SK-N-SH (cell line): Measurements from ENCODE around the gene FAHD2A. TPM values are rescaled to one million over a fixed set of nuclear protein-coding genes. Genes with fewer than 3 reads are reported as not detected.

Experiments
- CTCF ChIA-PET: fragments of 300-600, 350-600 bp; formaldehyde crosslinking; extraction: SDS; loops from one replicate; lab custom pipeline; 2021; lab: Yijun Ruan, JAX
- POLR2A ChIA-PET: fragments of 350-600 bp; sonication (Branson Sonifier 250); formaldehyde crosslinking; extraction: SDS; loops from one replicate; lab custom pipeline; 2020; ENCODE audit warnings: antibody characterized with exemption, inconsistent platforms; lab: Yijun Ruan, JAX
- DNase-seq: peaks from one replicate; pipeline ENCODE4 v3.0.0; 2012
- H2AFZ ChIP-seq: fragments of 200-600 bp; sonication (generic); 2 replicates; pipeline ENCODE4 v1.8.1; 2016; ENCODE audit warnings: antibody characterized with exemption, mild to moderate bottlenecking, low read depth
- H3F3A ChIP-seq: fragments of 200-600 bp; sonication (generic); replicated peaks from 2 replicates; pipeline ENCODE3; 2016; ENCODE audit warnings: antibody characterized with exemption, mild to moderate bottlenecking; ENCODE audit not compliant: insufficient read depth
- H3K27ac ChIP-seq, 2 experiments: fragments of 200-500 bp in 1 of 2; fragments of 200-600 bp in 1 of 2; sonication (Bioruptor generic) in 1 of 2; sonication (generic), shearing (Covaris generic) in 1 of 2; 2 replicates each; pipeline versions ENCODE4 v1.5.1 to v1.6.1; 2014 to 2016; ENCODE audit warnings: low read depth in 2 of 2, inconsistent platforms in 1 of 2, low read length in 1 of 2, mild to moderate bottlenecking in 1 of 2, mixed read lengths in 1 of 2
- H3K27me3 ChIP-seq: fragments of 200-600 bp; sonication (generic), shearing (Covaris generic); 2 replicates; pipeline ENCODE4 v1.6.1; 2016; ENCODE audit warnings: mixed run types; ENCODE audit not compliant: insufficient read depth
- H3K36me3 ChIP-seq, 2 experiments: fragments of 200-500 bp in 1 of 2; fragments of 200-600 bp in 1 of 2; sonication (Bioruptor generic) in 1 of 2; sonication (generic) in 1 of 2; replicated peaks in 1 of 2; 2 replicates each; pipeline versions ENCODE3 to v1.5.1; 2014 to 2016; ENCODE audit warnings: low read length in 1 of 2, mild to moderate bottlenecking in 1 of 2; ENCODE audit not compliant: insufficient read depth in 2 of 2, control insufficient read depth in 1 of 2
- H3K4me1 ChIP-seq, 2 experiments: fragments of 200-500 bp in 1 of 2; fragments of 200-600 bp in 1 of 2; sonication (Bioruptor generic) in 1 of 2; sonication (generic), shearing (Covaris generic) in 1 of 2; 2 replicates each; pipeline versions ENCODE4 v1.5.1 to v1.6.1; 2014 to 2016; ENCODE audit warnings: low read depth in 1 of 2, low read length in 1 of 2, mixed run types in 1 of 2; ENCODE audit not compliant: insufficient read depth in 2 of 2, control insufficient read depth in 1 of 2
- H3K4me2 ChIP-seq: fragments of 200-600 bp; sonication (generic), shearing (Covaris generic); 2 replicates; pipeline ENCODE4 v1.6.1; 2017; ENCODE audit warnings: mixed run types
- H3K4me3 ChIP-seq, 2 experiments: fragments of 200-500 bp in 1 of 2; fragments of 200-600 bp in 1 of 2; sonication (Bioruptor generic) in 1 of 2; sonication (generic), shearing (Covaris generic) in 1 of 2; 2 replicates each; pipeline versions ENCODE4 v1.5.1 to v1.8.1; 2014 to 2016; ENCODE audit warnings: low read depth in 2 of 2, inconsistent platforms in 1 of 2, low read length in 1 of 2, mild to moderate bottlenecking in 1 of 2, mixed read lengths in 1 of 2, moderate library complexity in 1 of 2
- H3K79me2 ChIP-seq: fragments of 200-600 bp; sonication (generic); 2 replicates; pipeline ENCODE4 v1.8.1; 2017; ENCODE audit warnings: mild to moderate bottlenecking; ENCODE audit not compliant: insufficient read depth
- H3K9ac ChIP-seq: fragments of 200-600 bp; sonication (generic); 2 replicates; pipeline ENCODE4 v1.6.1; 2017; ENCODE audit warnings: mixed run types
- H3K9me2 ChIP-seq: fragments of 200-600 bp; sonication (generic); 2 replicates; pipeline ENCODE4 v1.6.1; 2017; ENCODE audit warnings: mixed run types
- H3K9me3 ChIP-seq: fragments of 200-600 bp; sonication (generic); 2 replicates; pipeline ENCODE4 v1.6.1; 2017; ENCODE audit warnings: mixed run types, mild to moderate bottlenecking, moderate library complexity
- H4K20me1 ChIP-seq: fragments of 200-600 bp; sonication (generic); 2 replicates; pipeline ENCODE4 v1.6.1; 2017; ENCODE audit warnings: mild to moderate bottlenecking, mixed run types; ENCODE audit not compliant: insufficient read depth
- CHD2 ChIP-seq: fragments of 150-350 bp; IDR thresholded peaks from 2 replicates; pipeline ENCODE4 v1.6.1; 2018; ENCODE audit warnings: low read length; ENCODE audit not compliant: partially characterized antibody
- EZH2phosphoT487 ChIP-seq: fragments of 200-600 bp; sonication (generic); IDR thresholded peaks from 2 replicates; pipeline ENCODE4 v1.6.1; 2017; ENCODE audit warnings: low read depth, mixed run types, mild to moderate bottlenecking, antibody characterized with exemption, moderate library complexity, borderline replicate concordance
- FOSL2 ChIP-seq: IDR thresholded peaks from 2 replicates; pipeline ENCODE4 v1.4.0; 2012; ENCODE audit warnings: low read depth, mild to moderate bottlenecking, moderate library complexity, borderline replicate concordance
- GABPA ChIP-seq: IDR thresholded peaks from 2 replicates; pipeline ENCODE4 v1.4.0; 2012; ENCODE audit warnings: low read depth, mild to moderate bottlenecking
- GATA2 ChIP-seq: sonication (generic); formaldehyde crosslinking; IDR thresholded peaks from 2 replicates; pipeline ENCODE4 v1.5.0; 2020; ENCODE audit warnings: mild to moderate bottlenecking, missing genetic modification reagents
- IRF3 ChIP-seq: fragments of 150-350 bp; IDR thresholded peaks from 2 replicates; pipeline ENCODE4 v1.6.1; 2016; ENCODE audit warnings: mild to moderate bottlenecking, low read depth, low read length
- MAX ChIP-seq: IDR thresholded peaks from 2 replicates; pipeline ENCODE4 v1.4.0; 2012; ENCODE audit warnings: low read depth
- MEF2A ChIP-seq: IDR thresholded peaks from 2 replicates; pipeline ENCODE4 v1.4.0; 2012; ENCODE audit warnings: low read depth, borderline replicate concordance
- MXI1 ChIP-seq: IDR thresholded peaks from 2 replicates; pipeline ENCODE4 v1.6.1; 2012; ENCODE audit warnings: mild to moderate bottlenecking, low read depth, low read length, improper control_type of control experiment
- NRF1 ChIP-seq: IDR thresholded peaks from 2 replicates; pipeline ENCODE4 v1.6.1; 2012; ENCODE audit warnings: low read depth, mild to moderate bottlenecking, low read length
- PBX3 ChIP-seq: IDR thresholded peaks from 2 replicates; pipeline ENCODE4; 2012
- POLR2AphosphoS5 ChIP-seq: IDR thresholded peaks from 2 replicates; pipeline ENCODE4 v1.6.1; 2012; ENCODE audit warnings: low read depth, low read length
- RCOR1 ChIP-seq: fragments of 150-350 bp; IDR thresholded peaks from 2 replicates; pipeline ENCODE4 v1.6.1; 2017; ENCODE audit warnings: antibody characterized with exemption, low read length
- RFX5 ChIP-seq: IDR thresholded peaks from 2 replicates; pipeline ENCODE4 v1.6.1; 2012; ENCODE audit warnings: mild to moderate bottlenecking, improper control_type of control experiment, low read length
- SIN3A ChIP-seq: IDR thresholded peaks from 2 replicates; pipeline ENCODE4 v1.6.1; 2012; ENCODE audit warnings: low read depth, mild to moderate bottlenecking, low read length, moderate library complexity, borderline replicate concordance
- SMC3 ChIP-seq: IDR thresholded peaks from 2 replicates; pipeline ENCODE4 v1.6.1; 2012; ENCODE audit warnings: low read depth, low read length, improper control_type of control experiment
- TAF1 ChIP-seq: IDR thresholded peaks from 2 replicates; pipeline ENCODE4 v1.6.1; 2012; ENCODE audit warnings: low read depth, mild to moderate bottlenecking, low read length, moderate library complexity, borderline replicate concordance
- TCF12 ChIP-seq: IDR thresholded peaks from 2 replicates; pipeline ENCODE4 v1.4.0; 2012
- YY1 ChIP-seq: IDR thresholded peaks from 2 replicates; pipeline ENCODE4 v1.4.0; 2012; ENCODE audit warnings: low read depth, mild to moderate bottlenecking
- ZBTB33 ChIP-seq: IDR thresholded peaks from 2 replicates; pipeline ENCODE4 v1.4.0; 2012; ENCODE audit warnings: low read depth, borderline replicate concordance
- WGBS: methylation state at CpG from one replicate; pipeline ENCODE4 v1.1.6; 2017; ENCODE audit warnings: low lambda C conversion rate; 5-methylcytosine and 5-hydroxymethylcytosine counted together
- polyA plus RNA-seq, 3 experiments: library from polyadenylated mRNA; depleted of rRNA; stranded (reverse); fragments of >200 nt; gene quantifications; 2 replicates each; pipeline ENCODE4 v1.2.3, GENCODE V29; 2012

The FAHD2A gene
- polyA plus RNA-seq, 1 of the 3 experiments (the other 2 are of a cell fraction) = 40.5 TPM

- CTCF ChIA-PET = interaction anchor here (2.3 kb wide), 1 partner anchor 41 kb away, joined by 6 read pairs; no protein-coding TSS in a partner anchor
- no peaks in the 10 kb centered on the region for H3K36me3 ChIP-seq
- no peak overlapping the region for H3K9ac ChIP-seq
- no peaks in the 10 kb centered on the region for H3F3A ChIP-seq
- no peaks in the 10 kb centered on the region for H3K9me3 ChIP-seq
- no peak overlapping the region for H2AFZ ChIP-seq
- POLR2A ChIA-PET = no interaction called here
- H3K4me3 ChIP-seq = no peak overlapping the region
- H3K4me1 ChIP-seq = no peaks in the 10 kb centered on the region
- WGBS = 74% methylated on average over 6 of the region's 6 CpGs
- no peak overlapping the region for H3K27ac ChIP-seq
- DNase-seq = no peak
- H3K9me2 ChIP-seq = no peaks in the 10 kb centered on the region
- no peak overlapping the region for H3K4me2 ChIP-seq
- H3K79me2 ChIP-seq = no peaks in the 10 kb centered on the region
- H3K27me3 ChIP-seq = no peaks in the 10 kb centered on the region; the same call in 1 of the 2 replicates
- TF ChIP-seq RFX5 (no peak), EZH2phosphoT487 (no peak), YY1 (no peak), MAX (no peak), SMC3 (no peak), ZBTB33 (no peak), MEF2A (no peak), MXI1 (no peak), SIN3A (no peak), CHD2 (no peak), TAF1 (no peak), FOSL2 (no peak), GATA2 (no peak), NRF1 (no peak), POLR2AphosphoS5 (no peak), TCF12 (no peak), PBX3 (no peak), IRF3 (no peak), RCOR1 (no peak), GABPA (no peak)
- H4K20me1 ChIP-seq = no peaks in the 10 kb centered on the region
Measured at GRCh38 chr2:95386031-95386430, 16.5 kb upstream of the FAHD2A start.
